Vagina (tissue), 2 donors: ENCODE data around the gene DOCK1.

Source experiments
- CTCF ChIP-seq, 3 experiments: fragments of 450-650 bp in 2 of 3; fragments of 200-600 bp in 1 of 3; sonication (generic) in 1 of 3; IDR thresholded peaks; one replicate each; pipeline ENCODE4 v1.5.1; 2017 to 2019; ENCODE audit warnings: antibody characterized with exemption in 3 of 3, mild to moderate bottlenecking in 2 of 3, moderate library complexity in 2 of 3
- POLR2A ChIP-seq, 2 donors: fragments of 450-650 bp; IDR thresholded peaks; one replicate each; pipeline ENCODE4 v1.6.1; 2017; ENCODE audit warnings: antibody characterized with exemption in 2 of 2, mild to moderate bottlenecking in 2 of 2, moderate library complexity in 2 of 2

GRCh38 chr10:127218658-127219057 lies 313.4 kb downstream of the DOCK1 start:
- TF ChIP-seq CTCF (IDR thresholded peaks at IDR 0.05) (no peak), POLR2A (IDR thresholded peaks at IDR 0.05) (no peak)
